Measurements from ENCODE around the gene KLF9.
A peak's percentile ranks its signal among the peaks of the same experiment; 100 is the strongest.

- TF ChIP-seq, protein P1, sequence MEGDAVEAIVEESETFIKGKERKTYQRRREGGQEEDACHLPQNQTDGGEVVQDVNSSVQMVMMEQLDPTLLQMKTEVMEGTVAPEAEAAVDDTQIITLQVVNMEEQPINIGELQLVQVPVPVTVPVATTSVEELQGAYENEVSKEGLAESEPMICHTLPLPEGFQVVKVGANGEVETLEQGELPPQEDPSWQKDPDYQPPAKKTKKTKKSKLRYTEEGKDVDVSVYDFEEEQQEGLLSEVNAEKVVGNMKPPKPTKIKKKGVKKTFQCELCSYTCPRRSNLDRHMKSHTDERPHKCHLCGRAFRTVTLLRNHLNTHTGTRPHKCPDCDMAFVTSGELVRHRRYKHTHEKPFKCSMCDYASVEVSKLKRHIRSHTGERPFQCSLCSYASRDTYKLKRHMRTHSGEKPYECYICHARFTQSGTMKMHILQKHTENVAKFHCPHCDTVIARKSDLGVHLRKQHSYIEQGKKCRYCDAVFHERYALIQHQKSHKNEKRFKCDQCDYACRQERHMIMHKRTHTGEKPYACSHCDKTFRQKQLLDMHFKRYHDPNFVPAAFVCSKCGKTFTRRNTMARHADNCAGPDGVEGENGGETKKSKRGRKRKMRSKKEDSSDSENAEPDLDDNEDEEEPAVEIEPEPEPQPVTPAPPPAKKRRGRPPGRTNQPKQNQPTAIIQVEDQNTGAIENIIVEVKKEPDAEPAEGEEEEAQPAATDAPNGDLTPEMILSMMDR (IDR thresholded peaks at IDR 0.05) = no peak
- TF ChIP-seq POLR2A (IDR thresholded peaks at IDR 0.05) = peak; percentile 92
Measured at GRCh38 chr9:70413799-70414775, at the start of gene KLF9.

Data from ovary (tissue), 3 donors.